ENCODE measurements around the gene RANBP10. TPM values are rescaled to one million over a fixed set of nuclear protein-coding genes. Genes with fewer than 3 reads are reported as not detected.

Gene RANBP10
- total and polyA plus RNA-seq, 2 of the 13 experiments (the other 11 are each of a cell fraction or from before 2014, with no cell fraction given): 9.2 to 22.7 TPM

DNA sequence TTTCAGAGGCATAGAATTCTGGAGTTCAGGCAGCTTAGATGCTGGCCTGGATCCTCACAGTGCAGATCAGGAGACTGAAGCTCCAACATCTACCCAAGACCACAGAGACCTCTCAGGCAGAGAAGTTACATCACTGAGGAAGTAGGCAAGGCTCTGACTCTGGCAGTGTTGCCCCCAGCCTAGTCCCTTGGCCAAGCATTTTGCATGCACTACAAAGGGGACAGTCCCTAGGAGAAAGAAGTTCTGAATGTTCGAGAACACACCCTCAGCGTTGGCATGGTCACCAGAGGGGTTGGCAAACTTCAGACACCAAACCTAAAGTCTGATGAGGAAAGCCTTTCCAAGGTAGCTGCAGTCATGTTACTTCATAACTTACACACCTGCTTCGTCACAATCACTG, 2.5 kb downstream of the RANBP10 start:
- ChIA-PET POLR2A (interaction anchor here (1.5 kb wide), 1 partner anchor 42 kb away, joined by 4 read pairs; the partner anchor contains the start of gene NUTF2), CTCF (ENCODE audit: low intra/inter-chr PET ratio, low total read pairs) (no interaction called here)
- FAIRE-seq: no peak
- no peak for ATAC-seq
- Histone ChIP-seq H2AFZ (ENCODE audit: low read length) (no peak overlapping the region), H4K20me1 (ENCODE audit: insufficient read depth, low read length) (peaks cover 12% of the 10 kb centered on the region), H3K27me3 (ENCODE audit: control insufficient read depth in 1 of 2, insufficient read depth in 2 of 2, low read length in 2 of 2) (no peaks in the 10 kb centered on the region; a peak in 1 of 5 replicates), H3K79me2 (ENCODE audit: insufficient read depth, low read length) (peaks cover 56% of the 10 kb centered on the region), H3K27ac (ENCODE audit: extremely low read length, insufficient read depth, low read length) (no peak overlapping the region), H3K36me3 (replicated peaks in 1 of 2; ENCODE audit: control insufficient read depth in 1 of 2, insufficient read depth in 2 of 2, low read length in 2 of 2) (peaks cover 9 to 32% of the 10 kb centered on the region in 2 experiments), H3K4me1 (ENCODE audit: insufficient read depth, low read length) (peaks cover 42% of the 10 kb centered on the region), H3K4me3 (replicated peaks in 1 of 3; ENCODE audit: insufficient read depth in 1 of 3, low read depth in 2 of 3, low read length in 3 of 3) (no peak overlapping the region), H3K4me2 (ENCODE audit: low read depth, low read length) (no peak overlapping the region), H3K9me3 (ENCODE audit: low read length) (no peaks in the 10 kb centered on the region), H3K9ac (ENCODE audit: insufficient read depth, low read depth, low read length) (no peak overlapping the region)
- no TSS peak for BruUV-seq (replicated peaks)
- TF ChIP-seq, protein P1, sequence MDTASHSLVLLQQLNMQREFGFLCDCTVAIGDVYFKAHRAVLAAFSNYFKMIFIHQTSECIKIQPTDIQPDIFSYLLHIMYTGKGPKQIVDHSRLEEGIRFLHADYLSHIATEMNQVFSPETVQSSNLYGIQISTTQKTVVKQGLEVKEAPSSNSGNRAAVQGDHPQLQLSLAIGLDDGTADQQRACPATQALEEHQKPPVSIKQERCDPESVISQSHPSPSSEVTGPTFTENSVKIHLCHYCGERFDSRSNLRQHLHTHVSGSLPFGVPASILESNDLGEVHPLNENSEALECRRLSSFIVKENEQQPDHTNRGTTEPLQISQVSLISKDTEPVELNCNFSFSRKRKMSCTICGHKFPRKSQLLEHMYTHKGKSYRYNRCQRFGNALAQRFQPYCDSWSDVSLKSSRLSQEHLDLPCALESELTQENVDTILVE (CRISPR knock-in tag; IDR thresholded peaks at IDR 0.05): no peak
- WGBS (ENCODE audit: low lambda C conversion rate): 100% methylated on average over 3 of the region's 3 CpGs
- no peak for DNase-seq (ENCODE audit: low spot score)
- intact Hi-C loops (cut with micrococcal nuclease; ENCODE audit: unreplicated experiment) (no loop called here), in situ Hi-C loops (cut with HindIII; ENCODE audit: extremely low pct_ligation_motif_present, low pct_unique_long_range_greater_than_20kb) (no loop called here)

DNA sequence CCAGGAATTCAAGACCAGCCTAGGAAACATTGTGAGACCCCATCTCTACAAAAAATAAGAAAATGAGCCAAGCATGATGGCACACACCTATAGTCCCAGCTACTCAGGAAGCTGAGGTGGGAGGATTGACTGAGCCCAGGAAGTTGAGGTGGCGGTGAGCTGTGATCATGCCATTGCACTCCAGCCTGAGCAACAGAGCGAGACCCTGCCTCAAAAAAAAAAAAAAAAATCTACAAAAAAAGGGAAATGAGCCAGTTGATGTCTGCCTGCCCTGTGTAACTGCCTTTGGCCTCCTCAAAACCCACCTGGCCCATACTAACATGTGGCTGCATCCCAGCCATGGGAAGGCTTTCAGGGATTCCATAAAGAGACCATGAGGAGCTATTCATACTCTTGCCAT, 4.5 kb downstream of the RANBP10 start:
- BruUV-seq (replicated peaks): no TSS peak
- POLR2A ChIA-PET: interaction anchor here (1.4 to 1.5 kb wide), 2 partner anchors 32 to 83 kb away, joined by 3 to 4 read pairs; partner anchors contain the start of gene GFOD2
- peaks cover 34% of the 10 kb centered on the region for H3K4me1 ChIP-seq (ENCODE audit: insufficient read depth, low read length)
- ATAC-seq (no peak), FAIRE-seq (no peak), DNase-seq (ENCODE audit: low spot score) (no peak)
- CTCF ChIA-PET (ENCODE audit: low intra/inter-chr PET ratio, low total read pairs): interaction anchor here (1.0 kb wide), 1 partner anchor 15 kb away, joined by 3 read pairs; no protein-coding TSS in a partner anchor
- H3K36me3 ChIP-seq (replicated peaks in 1 of 2; ENCODE audit: control insufficient read depth in 1 of 2, insufficient read depth in 2 of 2, low read length in 2 of 2): peaks cover 12 to 40% of the 10 kb centered on the region in 2 experiments
- H2AFZ ChIP-seq (ENCODE audit: low read length): no peak overlapping the region
- no peak overlapping the region for H3K9ac ChIP-seq (ENCODE audit: insufficient read depth, low read depth, low read length)
- intact Hi-C loops (cut with micrococcal nuclease; ENCODE audit: unreplicated experiment) (no loop called here), in situ Hi-C loops (cut with HindIII; ENCODE audit: extremely low pct_ligation_motif_present, low pct_unique_long_range_greater_than_20kb) (no loop called here)
- H3K27ac ChIP-seq (ENCODE audit: extremely low read length, insufficient read depth, low read length): no peak overlapping the region
- peaks cover 21% of the 10 kb centered on the region for H4K20me1 ChIP-seq (ENCODE audit: insufficient read depth, low read length)
- H3K79me2 ChIP-seq (ENCODE audit: insufficient read depth, low read length): peaks cover 63% of the 10 kb centered on the region
- H3K9me3 ChIP-seq (ENCODE audit: low read length): no peaks in the 10 kb centered on the region
- H3K4me2 ChIP-seq (ENCODE audit: low read depth, low read length): no peak overlapping the region
- no peaks in the 10 kb centered on the region; a peak in 1 of 5 replicates for H3K27me3 ChIP-seq (ENCODE audit: control insufficient read depth in 1 of 2, insufficient read depth in 2 of 2, low read length in 2 of 2)
- 100% methylated on average over 2 of the region's 2 CpGs for WGBS (ENCODE audit: low lambda C conversion rate)
- no peak overlapping the region for H3K4me3 ChIP-seq (replicated peaks in 1 of 3; ENCODE audit: insufficient read depth in 1 of 3, low read depth in 2 of 3, low read length in 3 of 3)
- no peak for TF ChIP-seq THYN1 (CRISPR knock-in tag; IDR thresholded peaks at IDR 0.05; ENCODE audit: borderline replicate concordance, low read depth)
- TF ChIP-seq ARID2 (CRISPR knock-in tag; IDR thresholded peaks at IDR 0.05; ENCODE audit: borderline replicate concordance): no peak
- TF ChIP-seq, protein P2, sequence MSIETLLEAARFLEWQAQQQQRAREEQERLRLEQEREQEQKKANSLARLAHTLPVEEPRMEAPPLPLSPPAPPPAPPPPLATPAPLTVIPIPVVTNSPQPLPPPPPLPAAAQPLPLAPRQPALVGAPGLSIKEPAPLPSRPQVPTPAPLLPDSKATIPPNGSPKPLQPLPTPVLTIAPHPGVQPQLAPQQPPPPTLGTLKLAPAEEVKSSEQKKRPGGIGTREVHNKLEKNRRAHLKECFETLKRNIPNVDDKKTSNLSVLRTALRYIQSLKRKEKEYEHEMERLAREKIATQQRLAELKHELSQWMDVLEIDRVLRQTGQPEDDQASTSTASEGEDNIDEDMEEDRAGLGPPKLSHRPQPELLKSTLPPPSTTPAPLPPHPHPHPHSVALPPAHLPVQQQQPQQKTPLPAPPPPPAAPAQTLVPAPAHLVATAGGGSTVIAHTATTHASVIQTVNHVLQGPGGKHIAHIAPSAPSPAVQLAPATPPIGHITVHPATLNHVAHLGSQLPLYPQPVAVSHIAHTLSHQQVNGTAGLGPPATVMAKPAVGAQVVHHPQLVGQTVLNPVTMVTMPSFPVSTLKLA (IDR thresholded peaks at IDR 0.05): no peak
- TF ChIP-seq ZNF124 (CRISPR knock-in tag; IDR thresholded peaks at IDR 0.05): no peak
- no peak for TF ChIP-seq ZBTB21 (CRISPR knock-in tag; IDR thresholded peaks at IDR 0.05)
- no peak for TF ChIP-seq ZNF451 (CRISPR knock-in tag; IDR thresholded peaks at IDR 0.05)
- no peak for TF ChIP-seq ATF1 (CRISPR knock-in tag; IDR thresholded peaks at IDR 0.05)
- no peak for TF ChIP-seq RBM22 (optimal IDR thresholded peaks at IDR 0.05; ENCODE audit: low read length)
- TF ChIP-seq, protein P3, sequence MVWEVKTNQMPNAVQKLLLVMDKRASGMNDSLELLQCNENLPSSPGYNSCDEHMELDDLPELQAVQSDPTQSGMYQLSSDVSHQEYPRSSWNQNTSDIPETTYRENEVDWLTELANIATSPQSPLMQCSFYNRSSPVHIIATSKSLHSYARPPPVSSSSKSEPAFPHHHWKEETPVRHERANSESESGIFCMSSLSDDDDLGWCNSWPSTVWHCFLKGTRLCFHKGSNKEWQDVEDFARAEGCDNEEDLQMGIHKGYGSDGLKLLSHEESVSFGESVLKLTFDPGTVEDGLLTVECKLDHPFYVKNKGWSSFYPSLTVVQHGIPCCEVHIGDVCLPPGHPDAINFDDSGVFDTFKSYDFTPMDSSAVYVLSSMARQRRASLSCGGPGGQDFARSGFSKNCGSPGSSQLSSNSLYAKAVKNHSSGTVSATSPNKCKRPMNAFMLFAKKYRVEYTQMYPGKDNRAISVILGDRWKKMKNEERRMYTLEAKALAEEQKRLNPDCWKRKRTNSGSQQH (CRISPR knock-in tag; IDR thresholded peaks at IDR 0.05; ENCODE audit: low read depth): no peak
- TF ChIP-seq ZNF282 (IDR thresholded peaks at IDR 0.05; ENCODE audit: partially characterized antibody): no peak
- no peak for TF ChIP-seq ZNF33A (CRISPR knock-in tag; IDR thresholded peaks at IDR 0.05; ENCODE audit: borderline replicate concordance)

Data from HepG2 (cell line).